ENCODE results near the gene TMEM255B.

GRCh38 chr13:113737803-113738202 lies 21.2 kb upstream of the TMEM255B start:
- TF ChIP-seq CTCF (conservative IDR thresholded peaks at IDR 0.05; ENCODE audit: low read length) (no peak), EZH2phosphoT487 (IDR thresholded peaks at IDR 0.05; ENCODE audit: borderline replicate concordance) (no peak)
